WTC11 (cell line): ENCODE data around the gene ZNF827. TPM values are rescaled to one million over a fixed set of nuclear protein-coding genes. Genes with fewer than 3 reads are reported as not detected.

ENCODE experiments used
- ATAC-seq: fragments of 200-7000 bp; cut with Tn5 transposase; 2 replicates; pipeline ENCODE4 v1.10.0; 2021; ENCODE audit warnings: mild to moderate bottlenecking, moderate library complexity
- CTCF ChIA-PET: fragments of 300-600 bp; sonication (Branson Sonifier 250); formaldehyde crosslinking; loops from one replicate; lab custom pipeline; 2021; ENCODE audit warnings: antibody characterized with exemption; lab: Charles Lee
- POLR2A ChIA-PET: fragments of 350-600 bp; sonication (Branson Sonifier 250); formaldehyde crosslinking; loops from one replicate; lab custom pipeline; 2021; ENCODE audit warnings: antibody characterized with exemption; lab: Charles Lee
- DNase-seq: peaks from one replicate; pipeline ENCODE4 v3.0.0; 2021; ENCODE audit warnings: low spot score
- H3K27ac Mint-ChIP-seq: 2 replicates; pipeline ENCODE4 v1.8.0; 2021; ENCODE audit warnings: mixed read lengths
- H3K27me3 Mint-ChIP-seq: 2 replicates; pipeline ENCODE4 v1.8.0; 2021; ENCODE audit warnings: low read depth, mild to moderate bottlenecking, moderate library complexity, mixed read lengths
- H3K36me3 Mint-ChIP-seq: 2 replicates; pipeline ENCODE4 v1.8.0; 2021; ENCODE audit warnings: mixed read lengths
- H3K4me1 Mint-ChIP-seq: 2 replicates; pipeline ENCODE4 v1.8.0; 2022; ENCODE audit warnings: mixed read lengths
- H3K4me3 Mint-ChIP-seq: 2 replicates; pipeline ENCODE4 v1.8.0; 2021; ENCODE audit warnings: mild to moderate bottlenecking, moderate library complexity, mixed read lengths
- H3K9me3 Mint-ChIP-seq: 2 replicates; pipeline ENCODE4 v1.8.0; 2021; ENCODE audit warnings: mixed read lengths
- ATF1 ChIP-seq: sonication (generic); formaldehyde crosslinking; IDR thresholded peaks from 2 replicates; pipeline ENCODE4 v1.8.1; 2023; ENCODE audit warnings: mild to moderate bottlenecking, moderate library complexity, missing genetic modification reagents
- ELF4 ChIP-seq: sonication (generic); formaldehyde crosslinking; IDR thresholded peaks from 2 replicates; pipeline ENCODE4 v1.8.1; 2022; ENCODE audit warnings: low read depth, mild to moderate bottlenecking, moderate library complexity, missing genetic modification reagents
- EMX1 ChIP-seq: fragments of 250-450 bp; sonication (Bioruptor Pico); IDR thresholded peaks from 2 replicates; pipeline ENCODE4 v1.8.0; 2021; ENCODE audit warnings: mild to moderate bottlenecking
- ESRRA ChIP-seq: sonication (generic); formaldehyde crosslinking; IDR thresholded peaks from 2 replicates; pipeline ENCODE4 v1.8.1; 2022; ENCODE audit warnings: mild to moderate bottlenecking, missing genetic modification reagents, borderline replicate concordance
- JUN ChIP-seq: sonication (generic); formaldehyde crosslinking; IDR thresholded peaks from 2 replicates; pipeline ENCODE4 v1.8.0; 2023; ENCODE audit warnings: mild to moderate bottlenecking, missing genetic modification reagents
- MXD4 ChIP-seq: fragments of 250-450 bp; sonication (Bioruptor Pico); IDR thresholded peaks from 2 replicates; pipeline ENCODE4 v1.8.0; 2021; ENCODE audit warnings: mild to moderate bottlenecking, moderate library complexity, borderline replicate concordance
- MYBL2 ChIP-seq: sonication (generic); formaldehyde crosslinking; IDR thresholded peaks from 2 replicates; pipeline ENCODE4 v1.8.1; 2023; ENCODE audit warnings: mild to moderate bottlenecking, moderate library complexity, missing genetic modification reagents
- NFATC4 ChIP-seq: fragments of 250-450 bp; sonication (Bioruptor Pico); IDR thresholded peaks from 2 replicates; pipeline ENCODE4 v1.9.0; 2021; ENCODE audit warnings: mild to moderate bottlenecking
- NR3C1 ChIP-seq: sonication (generic); formaldehyde crosslinking; conservative IDR thresholded peaks from 2 replicates; pipeline ENCODE4 v1.8.1; 2023; ENCODE audit warnings: low read depth, mild to moderate bottlenecking, missing genetic modification reagents
- PRRX2 ChIP-seq: fragments of 250-450 bp; sonication (Bioruptor Pico); IDR thresholded peaks from 2 replicates; pipeline ENCODE4 v1.8.0; 2021; ENCODE audit warnings: mild to moderate bottlenecking
- SOX15 ChIP-seq: fragments of 250-450 bp; sonication (Bioruptor Pico); IDR thresholded peaks from 2 replicates; pipeline ENCODE4 v1.9.0; 2021; ENCODE audit warnings: mild to moderate bottlenecking
- ZNF232 ChIP-seq: sonication (generic); formaldehyde crosslinking; IDR thresholded peaks from 2 replicates; pipeline ENCODE4 v1.8.0; 2022; ENCODE audit warnings: mild to moderate bottlenecking, missing genetic modification reagents
- total RNA-seq: library from RNA; stranded (reverse); gene quantifications from 3 replicates; pipeline ENCODE4 v1.2.3, GENCODE V29; 2021
- TF ChIP-seq, protein P1 (sequence below): fragments of 250-450 bp; sonication (Bioruptor Pico); conservative IDR thresholded peaks from 2 replicates; pipeline ENCODE4 v1.9.0; 2021; ENCODE audit warnings: mild to moderate bottlenecking
- TF ChIP-seq, protein P2 (sequence below): sonication (generic); formaldehyde crosslinking; IDR thresholded peaks from 2 replicates; pipeline ENCODE4 v1.8.0; 2022; ENCODE audit warnings: mild to moderate bottlenecking, missing genetic modification reagents
- TF ChIP-seq, protein P3 (sequence below): sonication (generic); formaldehyde crosslinking; IDR thresholded peaks from 2 replicates; pipeline ENCODE4 v1.8.1; 2023; ENCODE audit warnings: mild to moderate bottlenecking, missing genetic modification reagents, moderate library complexity
- TF ChIP-seq, protein P4 (sequence below): sonication (generic); formaldehyde crosslinking; IDR thresholded peaks from 2 replicates; pipeline ENCODE4 v1.8.1; 2022; ENCODE audit warnings: low read depth, missing genetic modification reagents, borderline replicate concordance
- TF ChIP-seq, protein P5 (sequence below): sonication (generic); formaldehyde crosslinking; conservative IDR thresholded peaks from 2 replicates; pipeline ENCODE4 v1.8.1; 2023; ENCODE audit warnings: mild to moderate bottlenecking, low read depth, missing genetic modification reagents, moderate library complexity
- TF ChIP-seq, protein P6 (sequence below): fragments of 250-450 bp; sonication (Bioruptor Pico); IDR thresholded peaks from 2 replicates; pipeline ENCODE4 v1.9.0; 2021; ENCODE audit warnings: mild to moderate bottlenecking

Gene ZNF827
- total RNA-seq, 1 experiment from 2014 or later = 25.6 TPM

DNA sequence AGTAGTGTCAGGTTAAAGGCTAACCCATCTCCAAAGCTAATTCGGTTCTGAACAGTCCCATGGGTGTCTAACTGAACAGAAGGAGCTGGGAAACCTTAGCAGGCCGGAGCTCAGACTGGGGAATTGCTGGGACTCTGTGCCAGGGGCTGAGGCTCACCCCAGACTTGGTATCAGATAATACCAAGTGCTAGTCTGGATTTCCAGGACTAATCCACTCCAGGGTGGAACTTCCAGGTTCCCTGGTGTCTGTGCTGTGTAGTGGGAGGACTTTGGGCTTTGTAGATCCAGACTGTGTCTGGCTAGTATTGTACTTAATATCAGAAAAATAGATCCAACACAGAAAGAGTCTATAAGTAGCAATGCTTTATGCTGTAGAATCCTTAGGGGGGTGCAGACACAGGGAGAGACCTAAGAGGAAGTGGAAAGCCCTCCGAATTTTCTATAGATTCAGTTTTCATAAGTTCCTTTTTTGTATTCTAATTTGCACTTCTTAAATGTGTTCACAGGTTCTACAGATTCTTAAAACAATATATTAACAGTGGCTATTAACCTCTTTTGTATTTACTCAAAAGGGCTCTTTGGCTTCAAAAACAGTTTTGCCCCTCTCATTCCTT, 4.1 kb downstream of the ZNF827 start (continued):
- TF ChIP-seq, protein P1, sequence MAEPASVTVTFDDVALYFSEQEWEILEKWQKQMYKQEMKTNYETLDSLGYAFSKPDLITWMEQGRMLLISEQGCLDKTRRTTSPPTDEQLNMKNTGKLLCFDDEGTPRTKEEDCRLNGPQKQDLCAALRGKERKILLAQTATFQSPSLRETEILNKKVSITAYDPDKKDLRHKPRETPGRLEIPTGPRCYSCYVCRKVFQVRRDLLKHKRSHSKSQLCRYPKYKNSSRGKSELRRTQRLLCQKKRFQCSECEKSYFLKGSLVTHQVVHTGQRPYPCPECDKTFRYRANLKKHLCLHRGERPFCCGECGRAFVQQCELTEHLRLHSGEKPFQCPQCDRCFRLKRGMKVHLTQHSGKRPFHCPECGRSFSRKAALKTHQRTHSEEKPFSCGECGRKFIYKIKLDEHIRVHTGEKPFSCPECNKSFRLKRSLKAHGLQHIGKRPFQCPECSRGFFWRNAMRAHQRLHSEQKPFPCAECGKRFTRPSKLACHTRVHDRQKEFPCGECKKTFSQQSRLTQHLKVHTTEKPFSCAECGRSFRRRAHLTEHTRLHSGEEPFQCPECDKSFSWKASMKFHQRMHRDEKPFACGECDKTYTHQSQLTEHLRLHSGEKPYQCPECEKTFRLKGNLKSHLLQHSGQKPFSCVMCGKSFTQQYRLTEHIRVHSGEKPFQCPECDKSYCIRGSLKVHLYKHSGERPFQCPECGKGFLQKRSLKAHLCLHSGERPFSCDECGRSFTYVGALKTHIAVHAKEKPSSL (CRISPR knock-in tag) = no peak

DNA sequence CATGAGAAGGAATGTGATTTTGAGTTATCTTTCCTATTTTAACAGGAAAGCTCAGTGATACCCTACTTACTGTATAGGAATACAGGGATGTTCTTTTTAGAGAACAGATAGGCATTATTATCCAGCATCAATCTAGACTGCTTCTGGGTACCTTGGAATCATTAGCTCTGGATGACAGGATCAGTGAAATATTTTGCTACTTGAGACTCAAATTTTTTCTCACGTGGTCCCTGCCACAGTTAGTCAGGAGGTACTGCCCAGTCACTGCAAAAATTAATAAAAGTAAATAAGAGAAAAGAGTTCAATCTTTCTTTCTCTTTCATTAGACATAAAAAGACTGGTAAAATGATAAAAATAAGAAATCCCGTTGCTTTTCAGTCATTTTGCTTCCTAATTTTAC, 5.5 kb downstream of the ZNF827 start:
- Mint-ChIP-seq H3K4me3 (no peak overlapping the region), H3K4me1 (peaks cover 63% of the 10 kb centered on the region), H3K36me3 (no peaks in the 10 kb centered on the region), H3K27me3 (no peaks in the 10 kb centered on the region), H3K9me3 (no peaks in the 10 kb centered on the region), H3K27ac (no peak overlapping the region)
- DNase-seq (no peak), ATAC-seq (no peak)
- TF ChIP-seq MXD4 (CRISPR knock-in tag) = no peak
- TF ChIP-seq, protein P2, sequence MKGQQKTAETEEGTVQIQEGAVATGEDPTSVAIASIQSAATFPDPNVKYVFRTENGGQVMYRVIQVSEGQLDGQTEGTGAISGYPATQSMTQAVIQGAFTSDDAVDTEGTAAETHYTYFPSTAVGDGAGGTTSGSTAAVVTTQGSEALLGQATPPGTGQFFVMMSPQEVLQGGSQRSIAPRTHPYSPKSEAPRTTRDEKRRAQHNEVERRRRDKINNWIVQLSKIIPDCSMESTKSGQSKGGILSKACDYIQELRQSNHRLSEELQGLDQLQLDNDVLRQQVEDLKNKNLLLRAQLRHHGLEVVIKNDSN (CRISPR knock-in tag) = no peak
- no peak for TF ChIP-seq NFATC4 (CRISPR knock-in tag)
- ChIA-PET CTCF (interaction anchor here (1.2 kb wide), 1 partner anchor 42 kb away, joined by 3 read pairs; no protein-coding TSS in a partner anchor), POLR2A (interaction anchor here (0.7 kb wide), 1 partner anchor 200 kb away, joined by 3 read pairs; no protein-coding TSS in a partner anchor)

DNA sequence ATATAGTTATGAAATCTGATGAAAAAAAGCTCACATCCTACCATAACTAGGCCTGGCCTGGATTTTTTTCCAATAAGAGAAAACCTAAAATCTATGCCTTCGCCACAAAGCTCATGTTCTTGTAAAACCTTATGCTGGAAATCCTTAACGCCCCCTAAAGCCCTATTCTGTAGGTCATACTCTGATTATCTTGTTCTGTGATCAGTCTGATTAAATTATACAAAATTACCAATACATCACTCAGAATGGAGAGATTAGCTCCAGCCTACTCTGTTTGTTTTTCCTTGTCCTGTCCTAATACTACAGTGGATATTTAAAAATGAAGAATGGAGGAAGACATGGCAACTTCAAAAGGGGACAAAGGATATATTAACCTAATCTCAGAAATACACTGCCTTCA, 7.2 kb downstream of the ZNF827 start:
- H3K27me3 Mint-ChIP-seq = no peaks in the 10 kb centered on the region
- CTCF ChIA-PET = interaction anchor here (1.2 to 1.6 kb wide), 2 partner anchors 11 to 43 kb away, joined by 4 to 6 read pairs; no protein-coding TSS in a partner anchor
- H3K4me3 Mint-ChIP-seq = no peak overlapping the region
- ATAC-seq = no peak
- peaks cover 3% of the 10 kb centered on the region; the same call in 1 of the 2 replicates for H3K36me3 Mint-ChIP-seq
- H3K9me3 Mint-ChIP-seq = no peaks in the 10 kb centered on the region; the same call in 1 of the 2 replicates
- TF ChIP-seq ELF4 (CRISPR knock-in tag) = no peak
- TF ChIP-seq PRRX2 (CRISPR knock-in tag) = no peak
- TF ChIP-seq, all 79 proteins: peak for 0
- DNase-seq = no peak
- H3K4me1 Mint-ChIP-seq = peaks cover 69% of the 10 kb centered on the region
- H3K27ac Mint-ChIP-seq = no peak overlapping the region
- POLR2A ChIA-PET = interaction anchor here (1.5 kb wide), 1 partner anchor 12 kb away, joined by 3 read pairs; no protein-coding TSS in a partner anchor

DNA sequence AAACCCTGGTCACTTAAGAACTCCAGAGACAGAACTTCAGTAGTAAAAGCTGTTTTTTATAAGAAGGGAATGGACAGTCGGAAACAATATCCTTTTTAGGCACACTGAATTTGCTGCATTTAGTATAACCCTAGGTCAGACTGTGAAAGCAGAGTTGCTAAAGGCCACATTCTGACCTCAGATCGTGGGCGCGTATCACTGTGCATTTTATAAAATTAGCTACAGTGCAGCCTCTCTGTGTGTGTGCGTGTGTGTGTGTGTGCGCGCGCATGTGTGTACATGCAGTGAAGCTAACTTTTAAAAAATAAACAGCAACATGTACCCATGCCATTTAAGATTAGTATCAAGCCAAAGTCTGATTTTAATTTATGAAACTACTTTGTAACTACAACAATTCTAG, 8.0 kb downstream of the ZNF827 start:
- no peak overlapping the region for H3K4me3 Mint-ChIP-seq
- peak overlapping the region; percentile 16; the same call in 1 of the 2 replicates for H3K27ac Mint-ChIP-seq
- peaks cover 67% of the 10 kb centered on the region for H3K4me1 Mint-ChIP-seq
- CTCF ChIA-PET = interaction anchor here (1.0 to 1.6 kb wide), 4 partner anchors 10 to 42 kb away, joined by 4 to 6 read pairs (median 4); no protein-coding TSS in a partner anchor
- TF ChIP-seq JUN (CRISPR knock-in tag) (no peak), NR3C1 (CRISPR knock-in tag) (no peak), SOX15 (CRISPR knock-in tag) (no peak), MYBL2 (CRISPR knock-in tag) (no peak), ESRRA (CRISPR knock-in tag) (no peak), ATF1 (CRISPR knock-in tag) (no peak), EMX1 (CRISPR knock-in tag) (no peak), ZNF232 (no peak), ELF4 (CRISPR knock-in tag) (no peak)
- TF ChIP-seq, protein P3, sequence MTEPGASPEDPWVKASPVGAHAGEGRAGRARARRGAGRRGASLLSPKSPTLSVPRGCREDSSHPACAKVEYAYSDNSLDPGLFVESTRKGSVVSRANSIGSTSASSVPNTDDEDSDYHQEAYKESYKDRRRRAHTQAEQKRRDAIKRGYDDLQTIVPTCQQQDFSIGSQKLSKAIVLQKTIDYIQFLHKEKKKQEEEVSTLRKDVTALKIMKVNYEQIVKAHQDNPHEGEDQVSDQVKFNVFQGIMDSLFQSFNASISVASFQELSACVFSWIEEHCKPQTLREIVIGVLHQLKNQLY (CRISPR knock-in tag) = no peak
- TF ChIP-seq, protein P4, sequence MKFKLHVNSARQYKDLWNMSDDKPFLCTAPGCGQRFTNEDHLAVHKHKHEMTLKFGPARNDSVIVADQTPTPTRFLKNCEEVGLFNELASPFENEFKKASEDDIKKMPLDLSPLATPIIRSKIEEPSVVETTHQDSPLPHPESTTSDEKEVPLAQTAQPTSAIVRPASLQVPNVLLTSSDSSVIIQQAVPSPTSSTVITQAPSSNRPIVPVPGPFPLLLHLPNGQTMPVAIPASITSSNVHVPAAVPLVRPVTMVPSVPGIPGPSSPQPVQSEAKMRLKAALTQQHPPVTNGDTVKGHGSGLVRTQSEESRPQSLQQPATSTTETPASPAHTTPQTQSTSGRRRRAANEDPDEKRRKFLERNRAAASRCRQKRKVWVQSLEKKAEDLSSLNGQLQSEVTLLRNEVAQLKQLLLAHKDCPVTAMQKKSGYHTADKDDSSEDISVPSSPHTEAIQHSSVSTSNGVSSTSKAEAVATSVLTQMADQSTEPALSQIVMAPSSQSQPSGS (CRISPR knock-in tag) = no peak
- TF ChIP-seq, protein P5, sequence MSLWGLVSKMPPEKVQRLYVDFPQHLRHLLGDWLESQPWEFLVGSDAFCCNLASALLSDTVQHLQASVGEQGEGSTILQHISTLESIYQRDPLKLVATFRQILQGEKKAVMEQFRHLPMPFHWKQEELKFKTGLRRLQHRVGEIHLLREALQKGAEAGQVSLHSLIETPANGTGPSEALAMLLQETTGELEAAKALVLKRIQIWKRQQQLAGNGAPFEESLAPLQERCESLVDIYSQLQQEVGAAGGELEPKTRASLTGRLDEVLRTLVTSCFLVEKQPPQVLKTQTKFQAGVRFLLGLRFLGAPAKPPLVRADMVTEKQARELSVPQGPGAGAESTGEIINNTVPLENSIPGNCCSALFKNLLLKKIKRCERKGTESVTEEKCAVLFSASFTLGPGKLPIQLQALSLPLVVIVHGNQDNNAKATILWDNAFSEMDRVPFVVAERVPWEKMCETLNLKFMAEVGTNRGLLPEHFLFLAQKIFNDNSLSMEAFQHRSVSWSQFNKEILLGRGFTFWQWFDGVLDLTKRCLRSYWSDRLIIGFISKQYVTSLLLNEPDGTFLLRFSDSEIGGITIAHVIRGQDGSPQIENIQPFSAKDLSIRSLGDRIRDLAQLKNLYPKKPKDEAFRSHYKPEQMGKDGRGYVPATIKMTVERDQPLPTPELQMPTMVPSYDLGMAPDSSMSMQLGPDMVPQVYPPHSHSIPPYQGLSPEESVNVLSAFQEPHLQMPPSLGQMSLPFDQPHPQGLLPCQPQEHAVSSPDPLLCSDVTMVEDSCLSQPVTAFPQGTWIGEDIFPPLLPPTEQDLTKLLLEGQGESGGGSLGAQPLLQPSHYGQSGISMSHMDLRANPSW = no peak
- TF ChIP-seq, protein P6, sequence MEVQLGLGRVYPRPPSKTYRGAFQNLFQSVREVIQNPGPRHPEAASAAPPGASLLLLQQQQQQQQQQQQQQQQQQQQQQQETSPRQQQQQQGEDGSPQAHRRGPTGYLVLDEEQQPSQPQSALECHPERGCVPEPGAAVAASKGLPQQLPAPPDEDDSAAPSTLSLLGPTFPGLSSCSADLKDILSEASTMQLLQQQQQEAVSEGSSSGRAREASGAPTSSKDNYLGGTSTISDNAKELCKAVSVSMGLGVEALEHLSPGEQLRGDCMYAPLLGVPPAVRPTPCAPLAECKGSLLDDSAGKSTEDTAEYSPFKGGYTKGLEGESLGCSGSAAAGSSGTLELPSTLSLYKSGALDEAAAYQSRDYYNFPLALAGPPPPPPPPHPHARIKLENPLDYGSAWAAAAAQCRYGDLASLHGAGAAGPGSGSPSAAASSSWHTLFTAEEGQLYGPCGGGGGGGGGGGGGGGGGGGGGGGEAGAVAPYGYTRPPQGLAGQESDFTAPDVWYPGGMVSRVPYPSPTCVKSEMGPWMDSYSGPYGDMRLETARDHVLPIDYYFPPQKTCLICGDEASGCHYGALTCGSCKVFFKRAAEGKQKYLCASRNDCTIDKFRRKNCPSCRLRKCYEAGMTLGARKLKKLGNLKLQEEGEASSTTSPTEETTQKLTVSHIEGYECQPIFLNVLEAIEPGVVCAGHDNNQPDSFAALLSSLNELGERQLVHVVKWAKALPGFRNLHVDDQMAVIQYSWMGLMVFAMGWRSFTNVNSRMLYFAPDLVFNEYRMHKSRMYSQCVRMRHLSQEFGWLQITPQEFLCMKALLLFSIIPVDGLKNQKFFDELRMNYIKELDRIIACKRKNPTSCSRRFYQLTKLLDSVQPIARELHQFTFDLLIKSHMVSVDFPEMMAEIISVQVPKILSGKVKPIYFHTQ (CRISPR knock-in tag) = no peak
- TF ChIP-seq, all 79 proteins: peak for 0
- no peaks in the 10 kb centered on the region for H3K27me3 Mint-ChIP-seq
- DNase-seq = no peak
- POLR2A ChIA-PET = interaction anchor here (1.0 to 1.5 kb wide), 2 partner anchors 8 to 12 kb away, joined by 3 read pairs; no protein-coding TSS in a partner anchor
- ATAC-seq = no peak
- H3K36me3 Mint-ChIP-seq = peaks cover 11% of the 10 kb centered on the region
- peaks cover 8% of the 10 kb centered on the region for H3K9me3 Mint-ChIP-seq
